Activated CD4-positive, alpha-beta T cell treated with anti-CD3 and anti-CD28 coated beads for 24 hours (primary cell): Measurements from ENCODE around the gene ZMYM4.
"Not testable (repeated sequence)": the region's sequence is repeated elsewhere in the genome, so short reads cannot be mapped to it uniquely, and the experiment has no call there.

Experiments
- DNase-seq, 2 donors: peaks; one replicate each; pipeline ENCODE4 v3.0.0-alpha.2; 2020; ENCODE audit warnings: low read depth in 2 of 2

Gene ZMYM4

GRCh38 chr1:35453031-35453430 is 184.5 kb downstream of the ZMYM4 start:
- DNase-seq = no peak

- DNase-seq = no peak
Measured at GRCh38 chr1:35454176-35454575, 185.7 kb downstream of the ZMYM4 start.

- DNase-seq = no peak
Measured at GRCh38 chr1:35454616-35455015, 186.1 kb downstream of the ZMYM4 start.

- DNase-seq = no peak
Measured at GRCh38 chr1:35460796-35461195, 192.3 kb downstream of the ZMYM4 start.

- no peak for DNase-seq
Measured at GRCh38 chr1:35461966-35462651, 193.6 kb downstream of the ZMYM4 start.

DNA sequence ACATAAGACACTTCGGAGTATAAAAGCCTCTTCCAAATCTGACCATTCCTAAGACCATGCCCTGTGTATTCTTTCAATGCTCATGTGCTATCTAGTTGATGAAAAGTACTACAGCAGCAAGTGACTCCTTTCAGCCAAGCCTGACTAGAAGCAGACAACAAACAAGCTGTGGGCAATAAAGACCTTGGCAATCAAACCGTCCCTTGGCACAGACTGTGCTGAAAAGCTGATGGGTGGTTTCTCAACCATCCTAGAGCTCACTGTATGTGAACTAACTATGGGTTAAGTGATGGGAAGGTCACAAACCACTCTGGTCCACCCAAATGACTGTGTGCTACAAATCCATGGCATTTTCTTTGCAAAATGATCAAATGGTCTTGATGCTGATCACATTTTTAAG is 194.7 kb downstream of the ZMYM4 start:
- DNase-seq = no peak

DNA sequence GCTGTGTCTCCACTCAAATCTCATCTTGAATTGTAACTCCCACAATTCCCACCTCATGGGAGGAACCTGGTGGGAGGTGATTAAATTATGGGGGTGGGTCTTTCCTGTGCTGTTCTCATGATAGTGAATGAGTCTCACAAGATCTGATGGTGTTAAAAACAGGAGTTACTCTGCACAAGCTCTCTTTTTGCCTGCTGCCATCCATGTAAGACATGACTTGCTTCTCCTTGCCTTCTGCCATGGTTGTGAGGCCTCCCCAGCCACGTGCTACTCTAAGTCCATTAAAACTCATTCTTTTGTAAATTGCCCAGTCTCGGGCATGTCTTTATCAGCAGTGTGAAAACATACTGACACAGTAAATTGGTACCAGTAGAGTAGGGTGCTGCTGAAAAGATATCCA is 195.2 kb downstream of the ZMYM4 start:
- not testable (repeated sequence) for DNase-seq

GRCh38 chr1:35466120-35466519 is 197.6 kb downstream of the ZMYM4 start:
- DNase-seq = no peak

DNA sequence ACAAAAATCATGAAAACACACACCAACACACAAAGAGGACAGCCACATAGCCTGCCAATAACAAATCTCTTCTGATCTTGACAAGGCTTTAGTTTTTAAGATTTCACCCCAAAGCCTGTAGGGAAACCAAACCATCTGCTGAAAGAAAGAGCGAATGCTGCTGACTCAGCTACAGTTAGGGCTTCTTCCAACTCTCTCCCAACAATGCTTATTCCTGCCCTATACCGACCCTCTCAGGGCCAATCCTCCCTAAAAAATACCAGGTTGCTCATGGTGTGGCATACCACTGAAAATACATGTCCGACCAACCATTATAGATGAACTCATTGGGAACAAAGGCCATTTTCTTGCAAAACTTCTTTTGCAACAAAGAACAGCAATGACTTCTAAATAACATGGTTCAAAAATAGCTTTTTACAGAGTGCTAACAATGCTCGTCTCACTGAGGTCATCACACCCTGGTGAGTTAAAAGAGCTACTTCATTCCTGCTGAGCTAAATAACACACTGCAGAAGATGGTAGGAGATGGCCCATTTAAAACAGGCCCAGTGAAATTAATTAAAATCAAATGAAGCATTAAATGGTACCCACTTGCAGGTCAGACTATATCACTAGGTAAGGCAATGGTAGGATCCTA is 202.6 kb downstream of the ZMYM4 start:
- DNase-seq = no peak
